HepG2 (cell line): ENCODE measurements around the gene C2orf80. TPM values are rescaled to one million over a fixed set of nuclear protein-coding genes. Genes with fewer than 3 reads are reported as not detected.

Experiments used
- AGO2 ChIP-seq: fragments of 200-400 bp; formaldehyde crosslinking; optimal IDR thresholded peaks from 2 replicates; pipeline ENCODE3; 2017; ENCODE audit warnings: mild to moderate bottlenecking, low read depth, low read length, moderate library complexity
- NONO ChIP-seq, 2 experiments: fragments of 450-650 bp in 1 of 2; sonication (generic) in 1 of 2; formaldehyde crosslinking in 1 of 2; IDR thresholded peaks in 1 of 2; conservative IDR thresholded peaks in 1 of 2; 2 replicates each; pipeline versions ENCODE4 v1.6.1 to v1.8.0; 2017 to 2022; ENCODE audit warnings: mild to moderate bottlenecking in 1 of 2, missing genetic modification reagents in 1 of 2, moderate library complexity in 1 of 2
- SIX1 ChIP-seq: sonication (generic); formaldehyde crosslinking; IDR thresholded peaks from 2 replicates; pipeline ENCODE4 v1.4.0; 2020; ENCODE audit warnings: missing genetic modification reagents, borderline replicate concordance
- polyA plus RNA-seq, 8 experiments: library from polyadenylated mRNA; depleted of rRNA in 3 of 8; stranded (reverse) in 7 of 8; unstranded in 1 of 8; fragments of >200 nt; fragmentation: Illumina TruSeq in 4 of 8; extraction: Trizol in 4 of 8; gene quantifications; 2 replicates each; pipeline versions ENCODE4 v1.2.1 to v1.2.3, GENCODE V29; 2011 to 2016; ENCODE audit warnings: low read depth in 4 of 8, missing spikeins in 1 of 8, mixed read lengths in 1 of 8; ENCODE audit not compliant: insufficient read depth in 1 of 8
- total RNA-seq, 5 experiments: library from RNA; depleted of rRNA; stranded (reverse); fragments of >200 nt; fragmentation: Illumina TruSeq; extraction: Trizol; gene quantifications; 2 replicates each; pipeline ENCODE4 v1.2.3, GENCODE V29; 2016; ENCODE audit warnings: low read depth in 1 of 5
- TF ChIP-seq, protein P1 (sequence below): sonication (generic); formaldehyde crosslinking; IDR thresholded peaks from 2 replicates; pipeline ENCODE4 v1.5.0; 2020; ENCODE audit warnings: missing genetic modification reagents
- TF ChIP-seq, protein P2 (sequence below): sonication (generic); formaldehyde crosslinking; IDR thresholded peaks from 2 replicates; pipeline ENCODE4 v1.8.0; 2023; ENCODE audit warnings: mild to moderate bottlenecking, missing genetic modification reagents
- TF ChIP-seq, protein P3 (sequence below): sonication (generic); formaldehyde crosslinking; conservative IDR thresholded peaks from 2 replicates; pipeline ENCODE4 v1.4.0; 2020; ENCODE audit warnings: missing genetic modification reagents
- TF ChIP-seq, protein P4 (sequence below): sonication (generic); formaldehyde crosslinking; conservative IDR thresholded peaks from 2 replicates; pipeline ENCODE4 v1.8.0; 2022; ENCODE audit warnings: low read depth, missing genetic modification reagents
- TF ChIP-seq, protein P5 (sequence below): sonication (generic); formaldehyde crosslinking; IDR thresholded peaks from 2 replicates; pipeline ENCODE4 v1.4.0; 2020; ENCODE audit warnings: missing genetic modification reagents
- TF ChIP-seq, protein P6 (sequence below): IDR thresholded peaks from 2 replicates; pipeline ENCODE4 v1.6.1; 2012; ENCODE audit warnings: inconsistent platforms

Gene C2orf80
- total and polyA plus RNA-seq, 2 of the 13 experiments (the other 11 are each of a cell fraction or from before 2014, with no cell fraction given): not detected

DNA sequence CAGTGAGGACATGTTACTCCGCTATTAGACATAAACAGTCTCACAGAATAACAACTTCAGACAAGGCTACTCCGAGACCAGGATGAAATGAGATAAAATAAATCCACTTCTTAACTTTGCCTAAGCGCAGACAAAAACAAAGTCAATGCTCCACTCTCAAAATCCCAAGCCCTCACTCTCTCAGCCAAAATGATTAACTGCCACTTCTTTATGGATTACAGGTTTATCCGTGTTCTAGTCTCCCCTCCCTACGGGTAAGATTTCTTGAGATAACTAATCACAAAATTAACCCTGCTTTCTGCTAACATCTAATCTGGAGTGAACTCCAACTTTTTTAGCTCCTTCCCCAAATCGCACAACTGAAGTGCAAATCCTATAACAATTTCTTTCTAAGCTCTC lies 59.1 kb downstream of the C2orf80 start (continued):
- TF ChIP-seq, protein P1, sequence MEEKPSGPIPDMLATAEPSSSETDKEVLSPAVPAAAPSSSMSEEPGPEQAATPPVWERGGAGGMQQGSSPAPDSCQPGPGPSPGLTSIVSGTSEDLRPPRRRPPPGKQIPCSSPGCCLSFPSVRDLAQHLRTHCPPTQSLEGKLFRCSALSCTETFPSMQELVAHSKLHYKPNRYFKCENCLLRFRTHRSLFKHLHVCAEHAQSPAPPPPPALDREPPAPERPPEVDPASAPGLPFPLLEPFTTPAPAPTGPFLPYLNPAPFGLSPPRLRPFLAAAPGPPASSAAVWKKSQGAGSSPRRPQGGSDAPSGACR (CRISPR knock-in tag): 0 out of 2 replicates have a peak, but pooled peaks have one; percentile 10
- no peak for TF ChIP-seq AGO2
- TF ChIP-seq, protein P2, sequence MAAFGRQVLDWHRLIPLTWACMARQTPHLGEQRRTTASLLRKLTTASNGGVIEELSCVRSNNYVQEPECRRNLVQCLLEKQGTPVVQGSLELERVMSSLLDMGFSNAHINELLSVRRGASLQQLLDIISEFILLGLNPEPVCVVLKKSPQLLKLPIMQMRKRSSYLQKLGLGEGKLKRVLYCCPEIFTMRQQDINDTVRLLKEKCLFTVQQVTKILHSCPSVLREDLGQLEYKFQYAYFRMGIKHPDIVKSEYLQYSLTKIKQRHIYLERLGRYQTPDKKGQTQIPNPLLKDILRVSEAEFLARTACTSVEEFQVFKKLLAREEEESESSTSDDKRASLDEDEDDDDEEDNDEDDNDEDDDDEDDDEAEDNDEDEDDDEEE (CRISPR knock-in tag): no peak
- TF ChIP-seq, protein P3, sequence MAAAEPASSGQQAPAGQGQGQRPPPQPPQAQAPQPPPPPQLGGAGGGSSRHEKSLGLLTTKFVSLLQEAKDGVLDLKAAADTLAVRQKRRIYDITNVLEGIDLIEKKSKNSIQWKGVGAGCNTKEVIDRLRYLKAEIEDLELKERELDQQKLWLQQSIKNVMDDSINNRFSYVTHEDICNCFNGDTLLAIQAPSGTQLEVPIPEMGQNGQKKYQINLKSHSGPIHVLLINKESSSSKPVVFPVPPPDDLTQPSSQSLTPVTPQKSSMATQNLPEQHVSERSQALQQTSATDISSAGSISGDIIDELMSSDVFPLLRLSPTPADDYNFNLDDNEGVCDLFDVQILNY: no peak
- TF ChIP-seq, protein P4, sequence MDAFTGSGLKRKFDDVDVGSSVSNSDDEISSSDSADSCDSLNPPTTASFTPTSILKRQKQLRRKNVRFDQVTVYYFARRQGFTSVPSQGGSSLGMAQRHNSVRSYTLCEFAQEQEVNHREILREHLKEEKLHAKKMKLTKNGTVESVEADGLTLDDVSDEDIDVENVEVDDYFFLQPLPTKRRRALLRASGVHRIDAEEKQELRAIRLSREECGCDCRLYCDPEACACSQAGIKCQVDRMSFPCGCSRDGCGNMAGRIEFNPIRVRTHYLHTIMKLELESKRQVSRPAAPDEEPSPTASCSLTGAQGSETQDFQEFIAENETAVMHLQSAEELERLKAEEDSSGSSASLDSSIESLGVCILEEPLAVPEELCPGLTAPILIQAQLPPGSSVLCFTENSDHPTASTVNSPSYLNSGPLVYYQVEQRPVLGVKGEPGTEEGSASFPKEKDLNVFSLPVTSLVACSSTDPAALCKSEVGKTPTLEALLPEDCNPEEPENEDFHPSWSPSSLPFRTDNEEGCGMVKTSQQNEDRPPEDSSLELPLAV (CRISPR knock-in tag): no peak
- no peak for TF ChIP-seq NONO (IDR thresholded peaks at IDR 0.05)
- no peak for TF ChIP-seq NONO (CRISPR knock-in tag; conservative IDR thresholded peaks at IDR 0.05)
- peak; percentile 0; the same call in 1 of the 2 replicates for TF ChIP-seq SIX1 (CRISPR knock-in tag)
- TF ChIP-seq, protein P5, sequence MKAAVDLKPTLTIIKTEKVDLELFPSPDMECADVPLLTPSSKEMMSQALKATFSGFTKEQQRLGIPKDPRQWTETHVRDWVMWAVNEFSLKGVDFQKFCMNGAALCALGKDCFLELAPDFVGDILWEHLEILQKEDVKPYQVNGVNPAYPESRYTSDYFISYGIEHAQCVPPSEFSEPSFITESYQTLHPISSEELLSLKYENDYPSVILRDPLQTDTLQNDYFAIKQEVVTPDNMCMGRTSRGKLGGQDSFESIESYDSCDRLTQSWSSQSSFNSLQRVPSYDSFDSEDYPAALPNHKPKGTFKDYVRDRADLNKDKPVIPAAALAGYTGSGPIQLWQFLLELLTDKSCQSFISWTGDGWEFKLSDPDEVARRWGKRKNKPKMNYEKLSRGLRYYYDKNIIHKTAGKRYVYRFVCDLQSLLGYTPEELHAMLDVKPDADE (CRISPR knock-in tag): no peak
- TF ChIP-seq, protein P6, sequence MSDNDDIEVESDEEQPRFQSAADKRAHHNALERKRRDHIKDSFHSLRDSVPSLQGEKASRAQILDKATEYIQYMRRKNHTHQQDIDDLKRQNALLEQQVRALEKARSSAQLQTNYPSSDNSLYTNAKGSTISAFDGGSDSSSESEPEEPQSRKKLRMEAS: no peak
- TF ChIP-seq, all 625 proteins: peak for 4
